Ishikawa (cell line): ENCODE measurements around the gene ATXN1.

ENCODE experiments used
- CEBPB ChIP-seq: IDR thresholded peaks from 2 replicates; pipeline ENCODE4 v1.6.1; 2012
- CREB1 ChIP-seq: IDR thresholded peaks from 2 replicates; pipeline ENCODE4 v1.6.1; 2012; ENCODE audit warnings: low read depth
- EGR1 ChIP-seq: IDR thresholded peaks from 2 replicates; pipeline ENCODE4 v1.6.1; 2012
- EP300 ChIP-seq: IDR thresholded peaks from 2 replicates; pipeline ENCODE4 v1.6.1; 2012; ENCODE audit warnings: borderline replicate concordance
- FOXM1 ChIP-seq: IDR thresholded peaks from 2 replicates; pipeline ENCODE4 v1.6.1; 2012; ENCODE audit warnings: low read depth, borderline replicate concordance
- MAX ChIP-seq: IDR thresholded peaks from 2 replicates; pipeline ENCODE4 v1.6.1; 2012
- NFIC ChIP-seq: IDR thresholded peaks from 2 replicates; pipeline ENCODE4 v1.6.1; 2012
- RAD21 ChIP-seq: IDR thresholded peaks from 2 replicates; pipeline ENCODE4 v1.6.1; 2012; ENCODE audit warnings: low read depth
- REST ChIP-seq: IDR thresholded peaks from 2 replicates; pipeline ENCODE4 v1.6.1; 2012; ENCODE audit warnings: low read depth, mild to moderate bottlenecking
- TAF1 ChIP-seq: IDR thresholded peaks from 2 replicates; pipeline ENCODE4 v1.6.1; 2012; ENCODE audit warnings: low read depth, mild to moderate bottlenecking
- TCF12 ChIP-seq: IDR thresholded peaks from 2 replicates; pipeline ENCODE4 v1.6.1; 2012; ENCODE audit warnings: low read depth
- TEAD4 ChIP-seq: IDR thresholded peaks from 2 replicates; pipeline ENCODE4 v1.6.1; 2012
- USF1 ChIP-seq: IDR thresholded peaks from 2 replicates; pipeline ENCODE4 v1.6.1; 2012
- YY1 ChIP-seq: IDR thresholded peaks from 2 replicates; pipeline ENCODE4 v1.6.1; 2012; ENCODE audit warnings: low read depth
- ZBTB7A ChIP-seq: IDR thresholded peaks from 2 replicates; pipeline ENCODE4 v1.6.1; 2012; ENCODE audit warnings: low read depth

The ATXN1 gene

GRCh38 chr6:16760516-16761470 lies at the start of gene ATXN1:
Gene ATXN1 (minus strand): TSS chr6:16761460.
- TF ChIP-seq MAX (no peak), ZBTB7A (peak; percentile 7; the same call in 1 of the 2 replicates)

- TF ChIP-seq USF1 (no peak), TCF12 (no peak), NFIC (no peak), MAX (no peak), EP300 (no peak), REST (no peak), TAF1 (no peak), RAD21 (no peak), CEBPB (no peak), CREB1 (no peak), YY1 (no peak)
These were observed 49.2 kb upstream of the ATXN1 start for GRCh38 chr6:16810411-16810810.

- no peak for TF ChIP-seq NFIC
- TF ChIP-seq CREB1: no peak
- no peak for TF ChIP-seq EP300
- TF ChIP-seq FOXM1: no peak
- no peak for TF ChIP-seq MAX
- no peak for TF ChIP-seq TEAD4
- no peak for TF ChIP-seq ZBTB7A
- no peak for TF ChIP-seq USF1
- no peak for TF ChIP-seq EGR1
- TF ChIP-seq RAD21: no peak
- no peak for TF ChIP-seq REST
- no peak for TF ChIP-seq TCF12
- TF ChIP-seq CEBPB: no peak
- TF ChIP-seq TAF1: no peak
- no peak for TF ChIP-seq YY1
These were observed 48.6 kb upstream of the ATXN1 start for GRCh38 chr6:16809753-16810358.

GRCh38 chr6:16807956-16808355 lies 46.7 kb upstream of the ATXN1 start:
- TF ChIP-seq EGR1 (no peak), TAF1 (no peak)

GRCh38 chr6:16806363-16806762 lies 45.1 kb upstream of the ATXN1 start:
- TF ChIP-seq YY1: no peak
- no peak for TF ChIP-seq TCF12
- TF ChIP-seq USF1: no peak
- no peak for TF ChIP-seq CEBPB
- no peak for TF ChIP-seq MAX
- TF ChIP-seq FOXM1: no peak
- TF ChIP-seq CREB1: no peak
- no peak for TF ChIP-seq EGR1
- no peak for TF ChIP-seq ZBTB7A
- no peak for TF ChIP-seq TAF1
- no peak for TF ChIP-seq EP300
- no peak for TF ChIP-seq NFIC
- TF ChIP-seq TEAD4: no peak
- no peak for TF ChIP-seq RAD21
- TF ChIP-seq REST: no peak
